Suprapubic skin (tissue), 4 donors: ENCODE results near the gene ACSF2. TPM values are rescaled to one million over a fixed set of nuclear protein-coding genes. Genes with fewer than 3 reads are reported as not detected.

Source experiments
- DNase-seq, 2 donors: peaks; one replicate each; pipeline ENCODE4 v3.0.0-alpha.2; 2019; ENCODE audit warnings: low spot score in 2 of 2
- H3K27ac ChIP-seq: fragments of 200-600 bp; sonication (generic); one replicate; pipeline ENCODE4 v1.5.1; 2019
- H3K27me3 ChIP-seq: fragments of 200-600 bp; sonication (generic); one replicate; pipeline ENCODE4 v1.5.1; 2019
- H3K36me3 ChIP-seq: fragments of 200-600 bp; sonication (generic); one replicate; pipeline ENCODE4 v1.5.1; 2019
- H3K4me1 ChIP-seq: fragments of 200-600 bp; sonication (generic); one replicate; pipeline ENCODE4 v1.5.1; 2019
- H3K4me3 ChIP-seq: fragments of 200-600 bp; sonication (generic); one replicate; pipeline ENCODE4 v1.5.1; 2019; ENCODE audit warnings: mild to moderate bottlenecking
- H3K9me3 ChIP-seq: fragments of 200-600 bp; sonication (generic); one replicate; pipeline ENCODE4 v1.5.1; 2019
- CTCF ChIP-seq, 2 donors: fragments of 200-600 bp in 1 of 2; fragments of 450-650 bp in 1 of 2; sonication (generic) in 1 of 2; IDR thresholded peaks; one replicate each; pipeline ENCODE4 v1.5.1; 2016 to 2019; ENCODE audit warnings: antibody characterized with exemption in 2 of 2, mild to moderate bottlenecking in 1 of 2, moderate library complexity in 1 of 2
- EP300 ChIP-seq: sonication (generic); formaldehyde crosslinking; IDR thresholded peaks from one replicate; pipeline ENCODE4 v1.6.1; 2017; ENCODE audit warnings: antibody characterized with exemption
- POLR2A ChIP-seq, 2 donors: fragments of 450-650 bp; IDR thresholded peaks; one replicate each; pipeline ENCODE4 v1.6.1; 2017; ENCODE audit warnings: antibody characterized with exemption in 2 of 2, mild to moderate bottlenecking in 2 of 2, moderate library complexity in 2 of 2
- POLR2AphosphoS5 ChIP-seq, 3 donors: sonication (generic); formaldehyde crosslinking; IDR thresholded peaks; one replicate each; pipeline ENCODE4 v1.6.1; 2017; ENCODE audit warnings: antibody characterized with exemption in 3 of 3
- WGBS: methylation state at CpG from one replicate; pipeline ENCODE4 v1.1.5; 2018; 5-methylcytosine and 5-hydroxymethylcytosine counted together
- total RNA-seq, 4 donors: library from RNA; depleted of rRNA; stranded (reverse); fragments of >200 nt; gene quantifications; one replicate each; pipeline ENCODE4 v1.1.0, GENCODE V29; 2016

The ACSF2 gene
- total RNA-seq, 4 donors from 2014 or later, result 61.2 to 164 (median 69.8) TPM

GRCh38 chr17:50464736-50465135, 38.7 kb downstream of the ACSF2 start:
- DNase-seq, result no peak
- WGBS, result 74% methylated on average over 4 of the region's 4 CpGs
- TF ChIP-seq POLR2AphosphoS5 (IDR thresholded peaks at IDR 0.05), result no peak
- TF ChIP-seq CTCF (IDR thresholded peaks at IDR 0.05), result no peak
- TF ChIP-seq POLR2A (IDR thresholded peaks at IDR 0.05), result no peak
- TF ChIP-seq EP300, result no peak

GRCh38 chr17:50465171-50465570, 39.2 kb downstream of the ACSF2 start:
- 86% methylated on average over 6 of the region's 6 CpGs for WGBS
- peak in 1 of 2 donors; percentile 52 for DNase-seq
- peaks cover 24% of the 10 kb centered on the region for H3K36me3 ChIP-seq

More at GRCh38 chr17:50464736-50465135, 38.7 kb downstream of the ACSF2 start:
- no peak overlapping the region for H3K27ac ChIP-seq
- H3K36me3 ChIP-seq, result peaks cover 24% of the 10 kb centered on the region
- H3K27me3 ChIP-seq, result no peaks in the 10 kb centered on the region
- no peak overlapping the region for H3K4me3 ChIP-seq
- H3K4me1 ChIP-seq, result peaks cover 25% of the 10 kb centered on the region
- H3K9me3 ChIP-seq, result no peaks in the 10 kb centered on the region

GRCh38 chr17:50465635-50466034, 39.6 kb downstream of the ACSF2 start:
- peaks cover 24% of the 10 kb centered on the region for H3K36me3 ChIP-seq
- H3K9me3 ChIP-seq, result no peaks in the 10 kb centered on the region
- 90% methylated on average over 7 of the region's 9 CpGs for WGBS
- peaks cover 30% of the 10 kb centered on the region for H3K4me1 ChIP-seq
- DNase-seq, result peak in 1 of 2 donors; percentile 58
- no peak overlapping the region for H3K27ac ChIP-seq
- no peak for TF ChIP-seq EP300
- TF ChIP-seq CTCF (IDR thresholded peaks at IDR 0.05), result no peak
- TF ChIP-seq POLR2A (IDR thresholded peaks at IDR 0.05), result no peak
- no peak for TF ChIP-seq POLR2AphosphoS5 (IDR thresholded peaks at IDR 0.05)
- H3K4me3 ChIP-seq, result no peak overlapping the region
- H3K27me3 ChIP-seq, result no peaks in the 10 kb centered on the region

More at GRCh38 chr17:50465171-50465570, 39.2 kb downstream of the ACSF2 start:
- peaks cover 26% of the 10 kb centered on the region for H3K4me1 ChIP-seq
- no peak for TF ChIP-seq POLR2AphosphoS5 (IDR thresholded peaks at IDR 0.05)
- no peak for TF ChIP-seq CTCF (IDR thresholded peaks at IDR 0.05)
- no peak for TF ChIP-seq POLR2A (IDR thresholded peaks at IDR 0.05)
- no peak for TF ChIP-seq EP300
- no peak overlapping the region for H3K27ac ChIP-seq
- H3K4me3 ChIP-seq, result no peak overlapping the region
- H3K9me3 ChIP-seq, result no peaks in the 10 kb centered on the region
- H3K27me3 ChIP-seq, result no peaks in the 10 kb centered on the region

- no peak overlapping the region for H3K27ac ChIP-seq
- no peak for DNase-seq
These were observed 40.5 kb downstream of the ACSF2 start for GRCh38 chr17:50466371-50467113.

More at GRCh38 chr17:50466371-50467113, 40.5 kb downstream of the ACSF2 start:
- no peaks in the 10 kb centered on the region for H3K9me3 ChIP-seq
- peaks cover 32% of the 10 kb centered on the region for H3K4me1 ChIP-seq
- H3K36me3 ChIP-seq, result peaks cover 24% of the 10 kb centered on the region
- H3K4me3 ChIP-seq, result no peak overlapping the region
- TF ChIP-seq POLR2AphosphoS5 (IDR thresholded peaks at IDR 0.05) (no peak), EP300 (no peak), CTCF (IDR thresholded peaks at IDR 0.05) (no peak), POLR2A (IDR thresholded peaks at IDR 0.05) (no peak)
- H3K27me3 ChIP-seq, result no peaks in the 10 kb centered on the region
- 61% methylated on average over 9 of the region's 9 CpGs for WGBS
